Measurements from ENCODE around the gene ZSWIM6.

Gene ZSWIM6

DNA sequence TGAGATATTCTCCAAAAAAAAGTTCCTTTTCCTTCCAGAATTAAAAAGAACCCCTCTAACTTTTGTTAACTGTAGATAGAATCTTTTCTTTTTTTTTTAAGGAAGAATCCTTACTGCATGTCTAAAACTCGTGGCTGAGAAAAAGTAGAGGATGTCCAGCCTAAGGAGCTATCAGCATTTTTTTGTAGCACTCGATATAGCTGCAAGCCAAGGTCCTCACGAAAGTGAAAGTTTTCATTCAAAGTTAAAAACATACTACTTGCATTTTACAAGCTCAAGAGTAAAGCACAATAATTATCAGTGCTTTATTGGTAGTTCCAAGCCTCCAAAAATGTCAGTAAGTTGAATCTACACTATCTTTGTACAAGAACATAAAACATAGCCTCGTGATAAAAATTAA, 28.7 kb upstream of the ZSWIM6 start:
- Histone ChIP-seq H3K4me3 (no peak overlapping the region), H3K9me3 (replicated peaks in 1 of 11) (no peaks in the 10 kb centered on the region), H3K4me1 (peaks cover 0 to 27% (median 0%) of the 10 kb centered on the region in 10 experiments; a peak in 8 of 20 replicates), H3K27ac (no peak overlapping the region), H4K20me1 (no peaks in the 10 kb centered on the region), H3K4me2 (peak overlapping the region in 2 of 11 experiments; percentile 3 to 23; a peak in 4 of 22 replicates), H3K9ac (no peak overlapping the region), H3K36me3 (no peaks in the 10 kb centered on the region), H3K27me3 (no peaks in the 10 kb centered on the region)
- TF ChIP-seq Cebpa-rat (IDR thresholded peaks at IDR 0.05): no peak

DNA sequence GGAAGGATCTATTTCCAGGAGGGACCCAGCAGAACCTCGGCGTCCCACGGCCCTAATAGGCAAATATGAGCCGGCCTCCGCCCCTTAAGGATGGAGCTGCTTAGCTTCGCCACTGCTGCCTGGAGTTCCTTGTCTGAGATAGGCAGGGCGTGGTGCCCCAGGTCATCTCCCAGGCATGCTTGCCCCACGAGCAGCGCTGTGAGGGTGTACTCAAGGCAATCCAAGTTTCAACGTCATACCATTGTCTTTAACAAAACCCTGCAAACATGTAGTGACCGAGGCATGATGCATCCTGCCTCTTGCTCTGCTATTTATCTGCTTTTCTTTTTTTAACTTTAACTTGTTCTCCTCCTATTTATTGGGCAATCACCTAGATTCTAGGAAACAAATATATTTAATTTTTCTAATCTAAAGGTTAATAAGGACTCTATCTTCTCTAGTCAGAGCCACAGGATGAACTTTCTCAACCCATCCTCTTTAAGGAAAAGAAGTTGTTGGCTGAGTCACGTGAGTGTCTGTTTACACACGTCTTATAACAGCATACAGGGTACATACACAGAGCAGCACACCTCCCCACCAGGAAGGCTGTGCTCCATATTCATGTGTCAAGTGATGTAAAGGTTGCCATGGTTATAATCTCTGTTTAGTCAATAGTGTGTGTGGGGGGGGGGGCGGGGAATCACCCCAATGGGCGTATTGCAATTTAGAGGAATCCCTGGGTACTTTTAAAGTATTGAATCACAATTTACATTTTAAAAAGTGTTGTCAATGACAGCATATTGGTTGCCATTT, 27.3 kb upstream of the ZSWIM6 start:
- no peak for TF ChIP-seq Cebpa-rat (IDR thresholded peaks at IDR 0.05)
- no peak overlapping the region for H3K9ac ChIP-seq
- no peaks in the 10 kb centered on the region for H4K20me1 ChIP-seq
- no peaks in the 10 kb centered on the region for H3K9me3 ChIP-seq (replicated peaks in 1 of 11)
- no peaks in the 10 kb centered on the region for H3K27me3 ChIP-seq
- H3K4me2 ChIP-seq: no peak overlapping the region
- H3K4me3 ChIP-seq: no peak overlapping the region
- peaks cover 0 to 28% (median 0%) of the 10 kb centered on the region in 10 experiments; a peak in 8 of 20 replicates for H3K4me1 ChIP-seq
- no peaks in the 10 kb centered on the region for H3K36me3 ChIP-seq
- no peak overlapping the region for H3K27ac ChIP-seq

DNA sequence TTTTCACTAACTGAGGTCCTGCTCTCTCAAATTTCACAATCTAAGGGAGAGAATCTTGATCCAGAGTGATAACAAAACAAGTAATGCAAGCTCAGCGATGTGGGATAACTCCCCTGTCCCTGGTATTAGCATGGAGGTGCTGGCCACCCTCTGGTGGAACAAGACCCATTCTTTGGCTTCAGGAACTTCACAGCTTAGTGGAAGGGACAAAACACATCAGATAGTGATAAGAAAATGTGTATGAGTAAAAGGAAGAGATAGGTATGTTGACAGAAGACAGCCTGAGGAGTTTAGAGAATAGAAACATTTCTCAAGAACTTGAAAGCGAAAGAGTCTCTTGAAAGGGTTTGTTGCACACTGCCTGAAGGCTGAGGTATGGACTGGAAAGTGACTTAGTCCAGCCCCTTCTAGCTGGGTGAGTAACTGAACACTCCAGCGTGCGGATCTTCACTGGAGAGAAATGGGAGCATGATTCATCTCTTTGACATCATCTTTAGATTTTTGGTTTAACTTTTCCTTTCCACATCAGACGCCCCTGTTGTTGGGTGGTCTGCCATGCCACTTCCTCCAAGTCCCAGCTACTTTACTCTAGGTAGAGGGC, 25.4 kb upstream of the ZSWIM6 start:
- no peak overlapping the region for H3K27ac ChIP-seq
- TF ChIP-seq Cebpa-rat (IDR thresholded peaks at IDR 0.05): no peak
- no peaks in the 10 kb centered on the region for H4K20me1 ChIP-seq

DNA sequence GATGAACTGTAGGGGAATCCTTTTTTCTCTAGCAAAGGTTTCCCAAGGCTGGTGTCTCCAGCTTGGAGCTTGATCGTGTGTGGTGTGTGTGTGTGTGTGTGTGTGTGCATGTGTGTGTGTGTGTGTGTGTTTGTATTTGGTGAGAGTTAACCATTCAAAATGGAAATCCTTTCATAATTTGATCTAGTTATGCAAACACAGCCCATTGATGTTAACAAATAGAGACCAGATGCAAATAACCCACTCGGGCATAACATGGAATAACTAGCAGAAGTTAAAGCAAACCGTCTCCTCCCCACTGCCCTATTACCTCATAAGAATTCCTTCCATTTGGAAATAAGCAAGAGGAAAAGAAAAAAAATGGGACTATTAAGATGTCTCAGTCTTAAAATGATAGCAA, 24.9 kb upstream of the ZSWIM6 start:
- Histone ChIP-seq H3K4me3 (no peak overlapping the region), H3K4me2 (0 out of 22 replicates have a peak overlapping the region, but pooled peaks of 1 of the 11 experiments have one; percentile 5), H3K9me3 (replicated peaks in 1 of 11) (no peaks in the 10 kb centered on the region), H3K36me3 (no peaks in the 10 kb centered on the region), H4K20me1 (no peaks in the 10 kb centered on the region), H3K9ac (no peak overlapping the region), H3K27ac (no peak overlapping the region), H3K4me1 (peaks cover 0 to 18% (median 0%) of the 10 kb centered on the region in 10 experiments; a peak in 6 of 20 replicates), H3K27me3 (no peaks in the 10 kb centered on the region)
- TF ChIP-seq Cebpa-rat (IDR thresholded peaks at IDR 0.05): no peak

More for the DNA sequence above, 25.4 kb upstream of the ZSWIM6 start:
- Histone ChIP-seq H3K9ac (no peak overlapping the region), H3K4me3 (no peak overlapping the region), H3K4me2 (0 out of 22 replicates have a peak overlapping the region, but pooled peaks of 1 of the 11 experiments have one; percentile 5), H3K4me1 (peaks cover 0 to 24% (median 0%) of the 10 kb centered on the region in 10 experiments; a peak in 8 of 20 replicates), H3K36me3 (no peaks in the 10 kb centered on the region), H3K9me3 (replicated peaks in 1 of 11) (no peaks in the 10 kb centered on the region), H3K27me3 (no peaks in the 10 kb centered on the region)

DNA sequence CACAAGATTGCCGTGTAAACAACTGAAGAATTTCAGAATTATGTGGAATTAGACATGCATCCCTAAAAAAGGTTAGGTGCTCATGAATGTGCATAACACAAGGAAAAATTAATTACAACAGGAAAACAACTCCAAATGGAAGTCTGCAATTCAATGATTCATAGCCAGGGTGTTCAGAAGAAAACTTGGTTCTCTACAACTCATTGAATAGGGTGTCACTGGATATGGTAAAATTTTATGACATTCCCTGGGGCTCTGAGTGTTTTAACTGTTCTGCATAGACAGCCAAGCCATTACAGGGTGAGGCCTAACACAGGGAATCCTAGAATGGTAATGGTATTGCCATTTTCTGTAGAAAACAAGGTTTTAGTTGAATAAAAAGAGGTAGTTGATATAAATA, 24.4 kb upstream of the ZSWIM6 start:
- Histone ChIP-seq H3K36me3 (no peaks in the 10 kb centered on the region), H3K4me2 (no peak overlapping the region), H4K20me1 (no peaks in the 10 kb centered on the region), H3K27ac (no peak overlapping the region), H3K9ac (no peak overlapping the region), H3K4me3 (no peak overlapping the region), H3K27me3 (no peaks in the 10 kb centered on the region), H3K9me3 (replicated peaks in 1 of 11) (no peaks in the 10 kb centered on the region), H3K4me1 (peaks cover 0 to 16% (median 0%) of the 10 kb centered on the region in 10 experiments; a peak in 5 of 20 replicates)
- TF ChIP-seq Cebpa-rat (IDR thresholded peaks at IDR 0.05): no peak

DNA sequence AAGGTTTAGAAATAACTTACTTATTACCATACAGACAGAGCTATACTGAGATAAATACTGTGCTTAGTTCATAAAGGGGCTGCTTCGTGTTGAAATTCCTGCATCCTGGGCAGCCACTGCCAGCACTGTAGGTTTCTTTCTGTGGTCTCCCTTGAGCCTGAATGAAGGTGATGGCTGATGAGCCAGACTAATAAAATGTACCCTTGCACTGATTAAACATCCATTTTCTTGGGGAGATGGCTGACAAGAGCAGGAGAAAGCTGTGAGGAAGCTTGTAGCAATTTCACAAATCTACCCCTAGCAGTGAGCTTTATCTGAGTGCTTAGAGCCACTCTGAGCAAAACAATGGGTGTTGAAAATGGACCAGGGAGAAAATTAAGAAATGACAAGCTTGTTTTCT, 23.3 kb upstream of the ZSWIM6 start:
- Histone ChIP-seq H3K9ac (no peak overlapping the region), H3K27ac (no peak overlapping the region), H3K36me3 (no peaks in the 10 kb centered on the region), H3K4me1 (peaks cover 0 to 20% (median 4%) of the 10 kb centered on the region in 10 experiments; a peak in 13 of 20 replicates), H3K4me2 (no peak overlapping the region), H3K27me3 (no peaks in the 10 kb centered on the region), H3K4me3 (no peak overlapping the region), H3K9me3 (replicated peaks in 1 of 11) (no peaks in the 10 kb centered on the region), H4K20me1 (no peaks in the 10 kb centered on the region)
- no peak for TF ChIP-seq Cebpa-rat (IDR thresholded peaks at IDR 0.05)

DNA sequence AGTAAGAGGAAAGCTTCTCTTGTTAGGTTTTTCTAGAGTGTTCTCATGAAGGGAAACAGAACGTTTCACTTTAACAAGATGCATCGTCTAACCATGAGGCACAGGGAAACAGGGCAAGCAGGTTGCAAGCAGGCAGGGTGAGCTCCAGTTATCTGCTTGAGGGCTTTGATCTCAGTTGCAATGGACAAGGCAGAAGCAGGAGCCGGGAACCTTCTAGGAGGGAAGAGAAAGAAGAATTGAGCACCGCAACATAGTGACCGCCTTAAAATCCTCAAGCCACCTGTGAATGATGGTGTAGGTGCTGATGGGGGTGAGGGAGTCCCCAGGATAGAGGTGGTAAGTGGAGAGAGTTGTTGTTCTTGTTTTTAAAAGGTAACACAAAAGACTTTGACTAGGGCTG, 22.9 kb upstream of the ZSWIM6 start:
- Histone ChIP-seq H3K9ac (no peak overlapping the region), H3K4me3 (no peak overlapping the region), H3K4me1 (peaks cover 0 to 22% (median 8%) of the 10 kb centered on the region in 10 experiments; a peak in 14 of 20 replicates), H3K36me3 (no peaks in the 10 kb centered on the region), H4K20me1 (no peaks in the 10 kb centered on the region), H3K4me2 (no peak overlapping the region), H3K27ac (no peak overlapping the region), H3K27me3 (no peaks in the 10 kb centered on the region), H3K9me3 (replicated peaks in 1 of 11) (no peaks in the 10 kb centered on the region)
- no peak for TF ChIP-seq Cebpa-rat (IDR thresholded peaks at IDR 0.05)

DNA sequence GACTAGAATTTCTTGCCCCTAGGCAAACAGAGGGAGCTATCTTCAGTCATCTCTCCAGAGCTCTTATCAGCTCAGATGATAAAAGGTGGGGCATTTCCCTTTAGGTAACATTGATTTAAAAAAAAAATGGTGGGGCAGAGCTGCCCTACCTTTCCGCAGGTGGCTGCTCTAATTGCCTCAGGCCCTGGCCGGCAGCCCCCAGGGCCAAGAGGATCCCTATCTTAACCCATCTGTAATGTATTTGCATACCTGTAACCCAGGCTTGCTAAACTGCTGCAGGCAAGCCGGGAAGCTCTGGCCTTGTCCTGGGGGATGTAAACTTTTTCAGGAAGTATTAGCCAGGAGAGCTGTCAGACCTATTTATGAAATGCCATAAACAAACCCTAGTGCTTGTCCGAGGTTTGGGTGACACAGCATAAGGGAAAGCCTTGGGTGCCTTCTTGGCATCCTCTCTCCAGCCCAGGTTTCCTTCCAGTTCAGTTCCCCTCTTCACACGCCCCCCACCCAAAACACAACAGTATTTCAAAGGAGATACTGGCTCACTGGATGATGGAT, 20.9 kb upstream of the ZSWIM6 start:
- TF ChIP-seq Cebpa-rat (IDR thresholded peaks at IDR 0.05): no peak
- no peak overlapping the region for H3K27ac ChIP-seq
- H3K27me3 ChIP-seq: no peaks in the 10 kb centered on the region
- H3K36me3 ChIP-seq: no peaks in the 10 kb centered on the region
- no peaks in the 10 kb centered on the region for H4K20me1 ChIP-seq
- no peak overlapping the region for H3K9ac ChIP-seq
- H3K4me3 ChIP-seq: no peak overlapping the region
- peaks cover 0 to 38% (median 15%) of the 10 kb centered on the region in 10 experiments; a peak in 14 of 20 replicates for H3K4me1 ChIP-seq
- no peaks in the 10 kb centered on the region for H3K9me3 ChIP-seq (replicated peaks in 1 of 11)
- no peak overlapping the region for H3K4me2 ChIP-seq
